ENCODE results near the gene TBKBP1. TPM values are rescaled to one million over a fixed set of nuclear protein-coding genes. Genes with fewer than 3 reads are reported as not detected.
A peak's percentile ranks its signal among the peaks of the same experiment; 100 is the strongest.
"Not testable (repeated sequence)": the region's sequence is repeated elsewhere in the genome, so short reads cannot be mapped to it uniquely, and the experiment has no call there.

Gene TBKBP1
- total RNA-seq, 4 donors from 2014 or later: 3.1 to 12.7 (median 7.9) TPM

GRCh38 chr17:47678196-47678595 lies 15.8 kb upstream of the TBKBP1 start:
- no peak for DNase-seq
- no peak overlapping the region for H3K27ac ChIP-seq
- 76 to 79% methylated on average over 7 of the region's 7 CpGs for WGBS, 2 donors
- no peaks in the 10 kb centered on the region for H3K27me3 ChIP-seq
- no peaks in the 10 kb centered on the region for H3K9me3 ChIP-seq
- H3K36me3 ChIP-seq: peaks cover 33 to 99% (median 90%) of the 10 kb centered on the region in 3 donors
- no peaks in the 10 kb centered on the region for H3K4me1 ChIP-seq
- no peak overlapping the region for H3K4me3 ChIP-seq
- intact Hi-C loops (cut with DNase I): no loop called here
- TF ChIP-seq CTCF (IDR thresholded peaks at IDR 0.05) (no peak), POLR2A (IDR thresholded peaks at IDR 0.05) (no peak)

- TF ChIP-seq POLR2A (IDR thresholded peaks at IDR 0.05) (no peak), CTCF (IDR thresholded peaks at IDR 0.05) (no peak)
- Histone ChIP-seq H3K36me3 (peaks cover 13 to 87% (median 58%) of the 10 kb centered on the region in 3 donors), H3K4me3 (no peak overlapping the region), H3K27me3 (no peaks in the 10 kb centered on the region), H3K4me1 (peaks cover 0 to 18% (median 10%) of the 10 kb centered on the region in 3 donors), H3K9me3 (no peaks in the 10 kb centered on the region), H3K27ac (no peak overlapping the region)
- DNase-seq: no peak
- intact Hi-C loops (cut with DNase I): no loop called here
- 85 to 89% methylated on average over 2 of the region's 2 CpGs for WGBS, 2 donors
Observed at GRCh38 chr17:47682138-47682537, 11.8 kb upstream of the TBKBP1 start.

GRCh38 chr17:47682727-47683126 lies 11.2 kb upstream of the TBKBP1 start:
- H3K9me3 ChIP-seq; intact Hi-C loops (cut with DNase I); H3K27ac ChIP-seq; H3K4me3 ChIP-seq; H3K27me3 ChIP-seq; DNase-seq: not testable (repeated sequence)
- peaks cover 0 to 22% (median 10%) of the 10 kb centered on the region in 3 donors for H3K4me1 ChIP-seq
- whole genome bisulfite sequencing, 2 donors: 78 to 82% methylated on average over 4 of the region's 4 CpGs
- H3K36me3 ChIP-seq: peaks cover 13 to 81% (median 54%) of the 10 kb centered on the region in 3 donors

- Histone ChIP-seq H3K4me1 (peaks cover 0 to 26% (median 10%) of the 10 kb centered on the region in 3 donors), H3K27me3 (no peaks in the 10 kb centered on the region), H3K4me3 (no peak overlapping the region), H3K36me3 (peaks cover 13 to 68% (median 41%) of the 10 kb centered on the region in 3 donors), H3K9me3 (no peaks in the 10 kb centered on the region), H3K27ac (no peak overlapping the region)
- intact Hi-C loops (cut with DNase I): no loop called here
- no peak for DNase-seq
- WGBS, 2 donors: 80 to 86% methylated on average over 4 of the region's 4 CpGs
- TF ChIP-seq CTCF (IDR thresholded peaks at IDR 0.05) (no peak), POLR2A (IDR thresholded peaks at IDR 0.05) (no peak)
Observed at GRCh38 chr17:47684025-47684424, 9.9 kb upstream of the TBKBP1 start.

GRCh38 chr17:47684535-47685193 lies 9.3 kb upstream of the TBKBP1 start:
- peaks cover 0 to 26% (median 10%) of the 10 kb centered on the region in 3 donors for H3K4me1 ChIP-seq
- intact Hi-C loops (cut with DNase I): no loop called here
- TF ChIP-seq POLR2A (IDR thresholded peaks at IDR 0.05) (no peak), CTCF (IDR thresholded peaks at IDR 0.05) (no peak)
- no peaks in the 10 kb centered on the region for H3K9me3 ChIP-seq
- H3K27ac ChIP-seq: peak overlapping the region in 1 of 4 donors; percentile 21
- no peak for DNase-seq
- H3K36me3 ChIP-seq: peaks cover 12 to 61% (median 34%) of the 10 kb centered on the region in 3 donors
- H3K4me3 ChIP-seq: no peak overlapping the region
- no peaks in the 10 kb centered on the region for H3K27me3 ChIP-seq
- 82 to 84% methylated on average over 4 of the region's 4 CpGs for WGBS, 2 donors

Data from esophagus squamous epithelium (tissue), 5 donors.